Natural killer cell (primary cell): ENCODE measurements around the gene RORB. TPM values are rescaled to one million over a fixed set of nuclear protein-coding genes. Genes with fewer than 3 reads are reported as not detected.

Experiments used
- ATAC-seq, 3 donors: fragments of 150-1000 bp in 2 of 3; fragments of 200-7000 bp in 1 of 3; cut with Tn5 transposase; 1 replicate in 1 of 3; 2 replicates in 2 of 3; pipeline ENCODE4 v1.10.0; 2021; ENCODE audit warnings: mild to moderate bottlenecking in 2 of 3, moderate library complexity in 2 of 3
- DNase-seq, 2 donors: peaks; one replicate each; pipeline versions ENCODE4 v3.0.0 to v3.0.0-alpha.2; 2013 to 2021; ENCODE audit warnings: mixed read lengths in 1 of 2
- H3K27ac ChIP-seq: one replicate; pipeline ENCODE4 v1.5.1; 2013; ENCODE audit warnings: mild to moderate bottlenecking, low read length
- H3K27me3 ChIP-seq: one replicate; pipeline ENCODE4 v1.6.1; 2013; ENCODE audit warnings: low read length; ENCODE audit not compliant: control insufficient read depth, insufficient read depth
- H3K36me3 ChIP-seq: one replicate; pipeline ENCODE4 v1.6.1; 2013; ENCODE audit warnings: low read length; ENCODE audit not compliant: control insufficient read depth, insufficient read depth
- H3K4me1 ChIP-seq: one replicate; pipeline ENCODE4 v1.6.1; 2013; ENCODE audit warnings: low read length; ENCODE audit not compliant: control insufficient read depth, insufficient read depth
- H3K4me3 ChIP-seq: one replicate; pipeline ENCODE4 v1.5.1; 2013; ENCODE audit warnings: low read length
- H3K9me3 ChIP-seq: one replicate; pipeline ENCODE4 v1.6.1; 2013; ENCODE audit warnings: low read length; ENCODE audit not compliant: control insufficient read depth, insufficient read depth
- H3K27ac Mint-ChIP-seq, 2 donors: one replicate each; pipeline ENCODE4 v1.8.0; 2022; ENCODE audit warnings: mild to moderate bottlenecking in 2 of 2, mixed read lengths in 2 of 2, moderate library complexity in 1 of 2
- H3K27me3 Mint-ChIP-seq, 2 donors: one replicate each; pipeline ENCODE4 v1.8.0; 2022; ENCODE audit warnings: low read depth in 2 of 2, mixed read lengths in 2 of 2
- H3K36me3 Mint-ChIP-seq: one replicate; pipeline ENCODE4 v1.8.0; 2022; ENCODE audit warnings: mixed read lengths
- H3K4me1 Mint-ChIP-seq, 2 donors: one replicate each; pipeline ENCODE4 v1.8.0; 2022; ENCODE audit warnings: mixed read lengths in 2 of 2
- H3K4me3 Mint-ChIP-seq: one replicate; pipeline ENCODE4 v1.8.0; 2022; ENCODE audit warnings: mild to moderate bottlenecking, moderate library complexity, mixed read lengths
- H3K9me3 Mint-ChIP-seq, 2 donors: one replicate each; pipeline ENCODE4 v1.8.0; 2022; ENCODE audit warnings: mixed read lengths in 2 of 2
- WGBS: methylation state at CpG from one replicate; pipeline ENCODE4 v1.1.7; 2013; ENCODE audit warnings: missing lambda C conversion rate; ENCODE audit not compliant: insufficient coverage; 5-methylcytosine and 5-hydroxymethylcytosine counted together
- intact Hi-C: fragments of 100-400 bp; cut with micrococcal nuclease; formaldehyde crosslinking; loops from one replicate; pipeline ENCODE4 v1.14.2; 2022
- total RNA-seq, 4 donors: library from RNA; stranded (reverse); fragments of 120-200 nt in 1 of 4; gene quantifications; one replicate each; pipeline versions ENCODE4 v1.2.3 to v1.2.4, GENCODE V29; 2013 to 2022
- TF ChIP-seq, protein P1 (sequence below): fragments of 200-600 bp; IDR thresholded peaks from one replicate; pipeline ENCODE4 v1.8.0; 2022; ENCODE audit warnings: antibody characterized with exemption

Gene RORB
- total RNA-seq, 3 donors from 2014 or later (not counting 1 experiment from before 2014, with no cell fraction given): 0.38 to 0.73 (median 0.41) TPM

DNA sequence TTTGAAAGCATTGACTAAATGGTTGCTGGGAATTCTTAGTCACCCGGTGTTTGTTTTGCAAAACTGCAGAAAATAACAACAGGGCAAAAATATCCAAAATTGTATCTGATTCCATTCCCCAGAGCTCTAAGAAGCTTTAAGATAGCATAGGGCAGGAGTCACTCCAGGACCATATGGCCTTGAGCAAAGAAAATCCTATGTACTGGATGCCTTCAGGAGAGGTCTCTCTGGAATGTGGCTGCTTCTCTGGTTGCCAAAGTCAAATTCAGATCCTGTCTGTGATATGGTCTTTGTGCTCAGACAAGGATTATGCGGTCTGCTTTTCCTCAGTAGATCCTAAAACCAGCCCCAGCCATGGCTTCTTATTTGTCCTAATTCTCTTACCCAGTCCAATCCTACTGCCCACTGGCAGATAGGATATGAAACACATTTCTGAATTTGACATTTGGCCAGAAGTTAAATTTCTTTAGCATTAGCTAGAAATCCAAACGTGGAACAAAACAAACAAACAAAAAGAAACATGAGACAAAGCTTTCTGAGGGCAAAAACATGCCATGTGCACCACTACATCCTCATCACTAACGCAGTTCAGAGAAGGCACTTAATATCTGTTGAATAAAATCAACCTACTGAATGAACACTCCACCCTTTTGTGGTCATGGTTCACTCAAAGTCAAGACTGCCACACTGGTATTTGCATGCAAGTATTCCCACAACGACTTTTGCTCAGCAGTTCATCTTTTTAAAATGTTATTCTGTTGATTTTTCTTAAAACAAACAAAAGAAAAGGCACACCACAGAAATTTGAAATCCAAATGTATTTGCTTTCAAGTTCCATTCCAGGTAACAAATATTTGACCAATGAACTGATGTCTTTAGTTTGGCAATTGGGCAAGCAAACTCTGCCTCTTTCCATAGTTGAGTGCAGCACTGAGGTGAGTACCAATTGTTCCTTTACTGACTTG is 224.8 kb downstream of the RORB start:
- H3K4me3 ChIP-seq: no peak overlapping the region
- no peak overlapping the region for H3K27ac Mint-ChIP-seq
- no peaks in the 10 kb centered on the region for H3K4me1 ChIP-seq
- H3K9me3 ChIP-seq: no peaks in the 10 kb centered on the region
- H3K27me3 ChIP-seq: no peaks in the 10 kb centered on the region
- H3K9me3 Mint-ChIP-seq: no peaks in the 10 kb centered on the region
- TF ChIP-seq, protein P1, sequence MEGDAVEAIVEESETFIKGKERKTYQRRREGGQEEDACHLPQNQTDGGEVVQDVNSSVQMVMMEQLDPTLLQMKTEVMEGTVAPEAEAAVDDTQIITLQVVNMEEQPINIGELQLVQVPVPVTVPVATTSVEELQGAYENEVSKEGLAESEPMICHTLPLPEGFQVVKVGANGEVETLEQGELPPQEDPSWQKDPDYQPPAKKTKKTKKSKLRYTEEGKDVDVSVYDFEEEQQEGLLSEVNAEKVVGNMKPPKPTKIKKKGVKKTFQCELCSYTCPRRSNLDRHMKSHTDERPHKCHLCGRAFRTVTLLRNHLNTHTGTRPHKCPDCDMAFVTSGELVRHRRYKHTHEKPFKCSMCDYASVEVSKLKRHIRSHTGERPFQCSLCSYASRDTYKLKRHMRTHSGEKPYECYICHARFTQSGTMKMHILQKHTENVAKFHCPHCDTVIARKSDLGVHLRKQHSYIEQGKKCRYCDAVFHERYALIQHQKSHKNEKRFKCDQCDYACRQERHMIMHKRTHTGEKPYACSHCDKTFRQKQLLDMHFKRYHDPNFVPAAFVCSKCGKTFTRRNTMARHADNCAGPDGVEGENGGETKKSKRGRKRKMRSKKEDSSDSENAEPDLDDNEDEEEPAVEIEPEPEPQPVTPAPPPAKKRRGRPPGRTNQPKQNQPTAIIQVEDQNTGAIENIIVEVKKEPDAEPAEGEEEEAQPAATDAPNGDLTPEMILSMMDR: no peak
- H3K4me3 Mint-ChIP-seq: no peak overlapping the region
- intact Hi-C loops: no loop called here
- ATAC-seq (no peak), DNase-seq (no peak)
- H3K36me3 ChIP-seq: no peaks in the 10 kb centered on the region
- H3K4me1 Mint-ChIP-seq: no peaks in the 10 kb centered on the region
- WGBS: 72% methylated on average over 5 of the region's 5 CpGs
- peaks cover 12 to 27% of the 10 kb centered on the region in 2 donors for H3K27me3 Mint-ChIP-seq
- H3K36me3 Mint-ChIP-seq: no peaks in the 10 kb centered on the region
- no peak overlapping the region for H3K27ac ChIP-seq

DNA sequence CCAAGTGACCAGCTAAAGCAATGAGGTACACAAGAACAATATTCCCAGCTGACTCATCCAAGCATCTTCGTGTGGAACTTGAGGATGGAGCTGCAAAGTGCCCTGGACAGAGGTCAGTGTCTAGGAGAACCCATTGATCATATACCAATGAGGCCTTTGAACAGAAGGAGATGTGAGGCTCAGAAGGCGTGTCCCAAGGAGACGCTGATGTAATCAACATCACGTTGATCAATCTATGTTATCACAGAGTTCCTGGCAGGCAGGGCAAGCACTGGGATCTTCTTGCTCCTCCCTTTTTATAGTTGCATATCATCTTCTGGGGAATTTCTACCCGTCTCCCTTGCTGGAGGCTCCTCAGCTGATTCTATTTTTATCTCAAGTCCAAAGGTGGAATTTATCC is 227.2 kb downstream of the RORB start:
- Histone ChIP-seq H3K4me3 (no peak overlapping the region), H3K9me3 (no peaks in the 10 kb centered on the region), H3K27ac (no peak overlapping the region), H3K36me3 (no peaks in the 10 kb centered on the region), H3K4me1 (no peaks in the 10 kb centered on the region), H3K27me3 (no peaks in the 10 kb centered on the region)
- DNase-seq (no peak), ATAC-seq (no peak)
- no peaks in the 10 kb centered on the region for H3K36me3 Mint-ChIP-seq
- 79% methylated on average over 5 of the region's 5 CpGs for WGBS
- no peak overlapping the region for H3K4me3 Mint-ChIP-seq
- intact Hi-C loops: no loop called here
- no peaks in the 10 kb centered on the region for H3K9me3 Mint-ChIP-seq
- H3K27ac Mint-ChIP-seq: no peak overlapping the region
- no peaks in the 10 kb centered on the region for H3K4me1 Mint-ChIP-seq
- TF ChIP-seq, protein P1: no peak
- peaks cover 7 to 18% of the 10 kb centered on the region in 2 donors for H3K27me3 Mint-ChIP-seq

DNA sequence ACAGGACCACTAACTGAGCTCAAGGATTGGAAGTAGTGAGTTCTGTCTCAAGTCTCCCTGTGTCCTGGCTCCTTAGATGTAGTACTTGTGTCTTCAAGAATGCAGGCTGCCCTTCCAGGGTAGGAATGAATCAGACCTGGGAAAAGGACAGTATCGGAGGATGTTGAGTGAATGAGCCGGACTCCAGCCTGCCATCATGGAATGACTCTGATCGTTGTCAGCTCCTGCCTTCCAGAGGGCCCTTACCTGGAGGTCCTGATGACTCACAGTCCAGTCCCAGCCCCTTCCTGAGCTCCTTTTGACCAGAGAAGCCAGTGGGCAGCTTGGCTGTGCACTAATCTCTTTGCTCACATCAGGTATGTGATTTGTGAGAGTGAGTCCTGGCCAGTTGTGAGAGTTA is 229.4 kb downstream of the RORB start:
- Mint-ChIP-seq H3K4me1 (no peaks in the 10 kb centered on the region), H3K9me3 (no peaks in the 10 kb centered on the region), H3K4me3 (no peak overlapping the region), H3K27ac (no peak overlapping the region), H3K36me3 (no peaks in the 10 kb centered on the region), H3K27me3 (peaks cover 6 to 12% of the 10 kb centered on the region in 2 donors)
- Histone ChIP-seq H3K36me3 (no peaks in the 10 kb centered on the region), H3K4me3 (no peak overlapping the region), H3K27ac (no peak overlapping the region), H3K9me3 (no peaks in the 10 kb centered on the region), H3K27me3 (no peaks in the 10 kb centered on the region), H3K4me1 (no peaks in the 10 kb centered on the region)
- intact Hi-C loops: no loop called here
- ATAC-seq (no peak), DNase-seq (no peak)
- 93% methylated on average over 3 of the region's 3 CpGs for WGBS
- TF ChIP-seq, protein P1: no peak
